HepG2 (cell line): Measurements from ENCODE around the gene OGFR. TPM values are rescaled to one million over a fixed set of nuclear protein-coding genes. Genes with fewer than 3 reads are reported as not detected.

ENCODE experiments used
- HNRNPH1 ChIP-seq: fragments of 200-400 bp; formaldehyde crosslinking; optimal IDR thresholded peaks from 2 replicates; pipeline ENCODE3; 2017; ENCODE audit warnings: mild to moderate bottlenecking, low read depth, low read length
- HNRNPL ChIP-seq: fragments of 200-400 bp; formaldehyde crosslinking; IDR thresholded peaks from 2 replicates; pipeline ENCODE4 v1.6.1; 2017; ENCODE audit warnings: mild to moderate bottlenecking, low read depth, low read length
- KDM2A ChIP-seq: sonication (generic); formaldehyde crosslinking; IDR thresholded peaks from 2 replicates; pipeline ENCODE4 v1.4.0; 2020; ENCODE audit warnings: low read depth, missing genetic modification reagents, borderline replicate concordance
- KIAA2018 ChIP-seq: sonication (generic); formaldehyde crosslinking; IDR thresholded peaks from 2 replicates; pipeline ENCODE4 v1.5.0; 2020; ENCODE audit warnings: mild to moderate bottlenecking, missing genetic modification reagents, borderline replicate concordance
- NFE2 ChIP-seq: sonication (generic); formaldehyde crosslinking; IDR thresholded peaks from 2 replicates; pipeline ENCODE4 v1.4.0; 2020; ENCODE audit warnings: missing genetic modification reagents
- PAF1 ChIP-seq: IDR thresholded peaks from 2 replicates; pipeline ENCODE4 v1.6.1; 2016; ENCODE audit warnings: missing genetic modification reagents, missing compliant biosample characterization
- RBM39 ChIP-seq: fragments of 200-400 bp; formaldehyde crosslinking; IDR thresholded peaks from one replicate; pipeline ENCODE4 v1.6.1; 2018; ENCODE audit warnings: antibody characterized with exemption, mild to moderate bottlenecking, low read depth, low read length; ENCODE audit not compliant: poor library complexity, severe bottlenecking
- RXRA ChIP-seq: sonication (generic); formaldehyde crosslinking; IDR thresholded peaks from 2 replicates; pipeline ENCODE4 v1.5.1; 2020; ENCODE audit warnings: missing genetic modification reagents
- ZBTB33 ChIP-seq: sonication (generic); formaldehyde crosslinking; IDR thresholded peaks from 2 replicates; pipeline ENCODE4 v1.4.0; 2020; ENCODE audit warnings: missing genetic modification reagents
- polyA plus RNA-seq, 8 experiments: library from polyadenylated mRNA; depleted of rRNA in 3 of 8; stranded (reverse) in 7 of 8; unstranded in 1 of 8; fragments of >200 nt; fragmentation: Illumina TruSeq in 4 of 8; extraction: Trizol in 4 of 8; gene quantifications; 2 replicates each; pipeline versions ENCODE4 v1.2.1 to v1.2.3, GENCODE V29; 2011 to 2016; ENCODE audit warnings: low read depth in 4 of 8, missing spikeins in 1 of 8, mixed read lengths in 1 of 8; ENCODE audit not compliant: insufficient read depth in 1 of 8
- total RNA-seq, 5 experiments: library from RNA; depleted of rRNA; stranded (reverse); fragments of >200 nt; fragmentation: Illumina TruSeq; extraction: Trizol; gene quantifications; 2 replicates each; pipeline ENCODE4 v1.2.3, GENCODE V29; 2016; ENCODE audit warnings: low read depth in 1 of 5
- TF ChIP-seq, protein P1 (sequence below), 2 experiments: sonication (generic) in 1 of 2; formaldehyde crosslinking in 1 of 2; IDR thresholded peaks; 2 replicates each; pipeline versions ENCODE4 v1.6.1 to v1.9.0; 2014 to 2022; ENCODE audit warnings: antibody characterized with exemption in 1 of 2, borderline replicate concordance in 1 of 2, inconsistent platforms in 1 of 2, low read depth in 1 of 2, missing genetic modification reagents in 1 of 2
- TF ChIP-seq, protein P2 (sequence below): sonication (generic); formaldehyde crosslinking; IDR thresholded peaks from 2 replicates; pipeline ENCODE4 v1.4.0; 2020; ENCODE audit warnings: missing genetic modification reagents

OGFR gene
- total and polyA plus RNA-seq, 2 of the 13 experiments (the other 11 are each of a cell fraction or from before 2014, with no cell fraction given): 47.7 to 81.8 TPM

- TF ChIP-seq, protein P1, sequence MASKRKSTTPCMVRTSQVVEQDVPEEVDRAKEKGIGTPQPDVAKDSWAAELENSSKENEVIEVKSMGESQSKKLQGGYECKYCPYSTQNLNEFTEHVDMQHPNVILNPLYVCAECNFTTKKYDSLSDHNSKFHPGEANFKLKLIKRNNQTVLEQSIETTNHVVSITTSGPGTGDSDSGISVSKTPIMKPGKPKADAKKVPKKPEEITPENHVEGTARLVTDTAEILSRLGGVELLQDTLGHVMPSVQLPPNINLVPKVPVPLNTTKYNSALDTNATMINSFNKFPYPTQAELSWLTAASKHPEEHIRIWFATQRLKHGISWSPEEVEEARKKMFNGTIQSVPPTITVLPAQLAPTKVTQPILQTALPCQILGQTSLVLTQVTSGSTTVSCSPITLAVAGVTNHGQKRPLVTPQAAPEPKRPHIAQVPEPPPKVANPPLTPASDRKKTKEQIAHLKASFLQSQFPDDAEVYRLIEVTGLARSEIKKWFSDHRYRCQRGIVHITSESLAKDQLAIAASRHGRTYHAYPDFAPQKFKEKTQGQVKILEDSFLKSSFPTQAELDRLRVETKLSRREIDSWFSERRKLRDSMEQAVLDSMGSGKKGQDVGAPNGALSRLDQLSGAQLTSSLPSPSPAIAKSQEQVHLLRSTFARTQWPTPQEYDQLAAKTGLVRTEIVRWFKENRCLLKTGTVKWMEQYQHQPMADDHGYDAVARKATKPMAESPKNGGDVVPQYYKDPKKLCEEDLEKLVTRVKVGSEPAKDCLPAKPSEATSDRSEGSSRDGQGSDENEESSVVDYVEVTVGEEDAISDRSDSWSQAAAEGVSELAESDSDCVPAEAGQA (IDR thresholded peaks at IDR 0.05; ENCODE audit: low read depth): no peak
- TF ChIP-seq, protein P1 (CRISPR knock-in tag; IDR thresholded peaks at IDR 0.05; ENCODE audit: borderline replicate concordance): no peak
- no peak for TF ChIP-seq KIAA2018
- no peak for TF ChIP-seq NFE2 (CRISPR knock-in tag)
- TF ChIP-seq ZBTB33 (CRISPR knock-in tag): peak; percentile 79
- TF ChIP-seq RBM39: peak; percentile 5
- TF ChIP-seq HNRNPH1: no peak
- TF ChIP-seq RXRA: no peak
- no peak for TF ChIP-seq HNRNPL
- TF ChIP-seq, protein P2, sequence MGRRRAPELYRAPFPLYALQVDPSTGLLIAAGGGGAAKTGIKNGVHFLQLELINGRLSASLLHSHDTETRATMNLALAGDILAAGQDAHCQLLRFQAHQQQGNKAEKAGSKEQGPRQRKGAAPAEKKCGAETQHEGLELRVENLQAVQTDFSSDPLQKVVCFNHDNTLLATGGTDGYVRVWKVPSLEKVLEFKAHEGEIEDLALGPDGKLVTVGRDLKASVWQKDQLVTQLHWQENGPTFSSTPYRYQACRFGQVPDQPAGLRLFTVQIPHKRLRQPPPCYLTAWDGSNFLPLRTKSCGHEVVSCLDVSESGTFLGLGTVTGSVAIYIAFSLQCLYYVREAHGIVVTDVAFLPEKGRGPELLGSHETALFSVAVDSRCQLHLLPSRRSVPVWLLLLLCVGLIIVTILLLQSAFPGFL (CRISPR knock-in tag): no peak
- TF ChIP-seq PAF1 (CRISPR knock-in tag): 0 out of 2 replicates have a peak, but pooled peaks have one; percentile 30
- no peak for TF ChIP-seq KDM2A
These were observed 7.1 kb downstream of the OGFR start (continued) for GRCh38 chr20:62811720-62812119.
